Erythroblast (primary cell): ENCODE data around the gene KCNE1.

Source experiments
- GATA1 ChIP-seq: IDR thresholded peaks from 2 replicates; pipeline ENCODE4 v1.6.1; 2011; ENCODE audit warnings: low read depth, mild to moderate bottlenecking, control low read depth, low read length, moderate library complexity
- POLR2A ChIP-seq: IDR thresholded peaks from 2 replicates; pipeline ENCODE4 v1.6.1; 2011; ENCODE audit warnings: mild to moderate bottlenecking, low read length

DNA sequence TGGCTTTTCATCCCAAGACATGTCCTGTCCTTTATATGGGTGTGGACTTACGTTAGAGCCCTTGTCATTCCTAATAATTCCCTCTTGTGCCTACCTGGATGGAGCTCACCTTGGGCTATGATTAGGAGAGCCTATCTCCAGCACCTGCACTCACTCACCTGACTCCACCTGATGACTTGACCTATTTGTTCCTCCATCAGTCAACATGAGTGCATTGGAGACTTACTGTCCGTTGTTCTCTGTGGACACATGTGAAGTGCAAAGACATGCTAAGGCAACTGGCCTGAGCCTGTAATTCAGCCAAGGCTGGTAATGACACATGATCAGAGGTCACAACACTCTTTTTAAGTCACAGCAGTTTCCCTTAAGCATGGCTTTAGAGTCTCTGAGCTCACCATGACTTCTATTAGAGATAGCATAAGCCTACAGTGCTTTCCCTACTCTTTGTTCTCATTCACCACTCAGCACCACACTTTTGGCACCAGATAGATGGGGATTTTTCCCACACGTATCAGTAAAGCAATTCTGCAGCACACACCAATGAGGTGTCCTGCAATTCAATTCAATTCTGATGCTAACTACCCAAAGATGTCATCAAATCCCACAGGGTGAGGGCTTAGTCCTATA is 9.4 kb downstream of the KCNE1 start:
- TF ChIP-seq POLR2A (no peak), GATA1 (no peak)
